ENCODE data around the gene FSD1L. TPM values are rescaled to one million over a fixed set of nuclear protein-coding genes. Genes with fewer than 3 reads are reported as not detected.

The FSD1L gene
- total RNA-seq, 1 experiment from 2014 or later = 5.5 TPM

DNA sequence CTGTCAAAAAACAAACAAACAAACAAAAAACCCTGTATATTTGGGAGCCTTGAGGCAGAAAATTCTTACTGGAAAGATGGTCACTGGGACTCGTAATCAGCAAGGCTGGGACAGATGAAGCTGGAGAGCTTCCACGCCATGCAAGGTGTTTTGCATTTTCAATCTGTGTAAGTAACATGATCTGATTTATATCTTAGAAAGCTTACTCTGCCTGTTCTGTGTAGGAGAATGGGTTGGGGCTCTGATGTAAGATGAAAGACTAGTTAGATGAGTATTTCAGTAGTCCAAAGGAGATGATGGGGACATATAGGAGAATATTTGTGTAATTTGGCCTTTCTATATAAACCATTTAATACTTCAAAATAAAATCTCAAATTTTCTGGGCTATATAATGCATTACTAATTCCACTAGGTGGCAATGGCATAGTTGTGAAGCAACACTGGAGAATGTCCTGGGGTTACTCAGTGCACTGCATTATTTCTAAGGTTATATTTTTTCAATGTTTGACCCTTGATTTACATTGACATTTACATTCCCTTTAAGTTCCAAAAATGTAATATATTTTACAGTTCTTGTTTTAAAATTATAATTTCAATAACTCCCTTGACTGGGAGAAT lies 21.9 kb upstream of the FSD1L start:
- H3K4me3 Mint-ChIP-seq = no peak overlapping the region
- H3K79me1 ChIP-seq (ENCODE audit: insufficient read depth, low read depth, low read length, poor library complexity, severe bottlenecking) = no peaks in the 10 kb centered on the region

More for the DNA sequence above, 21.9 kb upstream of the FSD1L start:
- H3K9me3 Mint-ChIP-seq = no peaks in the 10 kb centered on the region
- no peaks in the 10 kb centered on the region for H3K36me3 Mint-ChIP-seq (ENCODE audit: insufficient read depth in 1 of 3, low read depth in 3 of 3)
- Histone ChIP-seq H4K5ac (ENCODE audit: insufficient read length, low read depth, low read length) (no peak overlapping the region), H3K23ac (ENCODE audit: insufficient read length, low read depth, low read length) (no peak overlapping the region), H3K4ac (ENCODE audit: low read depth, low read length) (no peak overlapping the region), H3K4me1 (ENCODE audit: insufficient read depth, low read length) (no peaks in the 10 kb centered on the region), H3K79me2 (ENCODE audit: insufficient read depth, low read length) (no peaks in the 10 kb centered on the region), H4K20me1 (ENCODE audit: control insufficient read depth, insufficient read depth, insufficient read length) (no peaks in the 10 kb centered on the region), H3K4me2 (ENCODE audit: insufficient read depth, insufficient read length, low read length) (no peak overlapping the region), H3K9ac (ENCODE audit: extremely low read depth, insufficient read length, low read length) (no peak overlapping the region), H3K56ac (ENCODE audit: insufficient read length, low read depth, low read length) (no peak overlapping the region), H3K27me3 (ENCODE audit: insufficient read depth, low read length) (no peaks in the 10 kb centered on the region), H3K23me2 (ENCODE audit: insufficient read length, low read depth, low read length, poor library complexity, severe bottlenecking) (no peaks in the 10 kb centered on the region), H3T11ph (ENCODE audit: low read length) (no peak overlapping the region), H4K91ac (ENCODE audit: insufficient read length, low read depth, low read length) (no peak overlapping the region), H3K9me3 (ENCODE audit: control insufficient read depth, low read depth, low read length) (no peaks in the 10 kb centered on the region), H3K18ac (ENCODE audit: insufficient read length, low read depth, low read length) (no peak overlapping the region), H2BK20ac (ENCODE audit: low read depth, low read length, poor library complexity, severe bottlenecking) (no peak overlapping the region), H3K27ac (ENCODE audit: insufficient read length, low read depth, low read length) (no peak overlapping the region), H4K8ac (replicated peaks; ENCODE audit: insufficient read length, low read depth, low read length) (no peak overlapping the region), H2BK12ac (ENCODE audit: insufficient read length, low read depth, low read length) (no peak overlapping the region), H3K14ac (ENCODE audit: insufficient read depth, low read length) (no peak overlapping the region), H2AFZ (ENCODE audit: low read length) (no peak overlapping the region), H2AK5ac (ENCODE audit: insufficient read length, low read length) (no peak overlapping the region), H2BK5ac (ENCODE audit: insufficient read length, low read length) (no peak overlapping the region), H2BK15ac (ENCODE audit: low read depth, low read length) (no peak overlapping the region), H2BK120ac (ENCODE audit: low read depth, low read length, poor library complexity, severe bottlenecking) (no peak overlapping the region)
- TF ChIP-seq CTCF (conservative IDR thresholded peaks at IDR 0.05) = peak; percentile 59
- H3K27me3 Mint-ChIP-seq (ENCODE audit: low read depth) = no peaks in the 10 kb centered on the region
- H3K4me1 Mint-ChIP-seq = no peaks in the 10 kb centered on the region
- H3K27ac Mint-ChIP-seq = no peak overlapping the region
- WGBS (ENCODE audit: extremely low coverage, insufficient read length, low lambda C conversion rate) = no CpG with 5 or more reads among the region's 2 CpGs
- DNase-seq = no peak

All from H9 (cell line).